ENCODE measurements around the gene LRRC8B.

The LRRC8B gene

GRCh38 chr1:89609781-89610456 is 85.3 kb downstream of the LRRC8B start:
- H3K27me3 ChIP-seq (ENCODE audit: low read length) = no peaks in the 10 kb centered on the region
- no peaks in the 10 kb centered on the region for H3F3A ChIP-seq (ENCODE audit: insufficient read depth)
- no peaks in the 10 kb centered on the region for H3K79me2 ChIP-seq (ENCODE audit: insufficient read depth, low read length)
- H3K9me2 ChIP-seq (replicated peaks; ENCODE audit: insufficient read depth, low read length) = no peaks in the 10 kb centered on the region
- H3K4me3 ChIP-seq (ENCODE audit: insufficient read depth, low read length, poor library complexity, severe bottlenecking) = no peak overlapping the region
- TF ChIP-seq EZH2phosphoT487 (conservative IDR thresholded peaks at IDR 0.05; ENCODE audit: low read length) = no peak
- H3K9me3 ChIP-seq (ENCODE audit: insufficient read depth, low read length) = no peaks in the 10 kb centered on the region
- no peaks in the 10 kb centered on the region for H3K36me3 ChIP-seq (ENCODE audit: low read length)
- no peak overlapping the region for H2AFZ ChIP-seq (ENCODE audit: low read depth, low read length, severe bottlenecking)
- H3K9ac ChIP-seq (ENCODE audit: low read length) = no peak overlapping the region
- no peak overlapping the region for H3K4me2 ChIP-seq (ENCODE audit: low read depth, low read length, poor library complexity, severe bottlenecking)
- H3K27ac ChIP-seq (ENCODE audit: low read depth, low read length) = no peak overlapping the region
- H4K20me1 ChIP-seq (ENCODE audit: low read depth, low read length) = no peaks in the 10 kb centered on the region

- TF ChIP-seq EZH2phosphoT487 (conservative IDR thresholded peaks at IDR 0.05; ENCODE audit: low read length) (no peak), CTCF (IDR thresholded peaks at IDR 0.05; ENCODE audit: insufficient read depth, low read length, poor library complexity, severe bottlenecking) (no peak)
- H3K9me2 ChIP-seq (replicated peaks; ENCODE audit: insufficient read depth, low read length) = no peaks in the 10 kb centered on the region
- no peak overlapping the region for H3K9ac ChIP-seq (ENCODE audit: low read length)
- H3K4me2 ChIP-seq (ENCODE audit: low read depth, low read length, poor library complexity, severe bottlenecking) = no peak overlapping the region
- H3K4me3 ChIP-seq (ENCODE audit: insufficient read depth, low read length, poor library complexity, severe bottlenecking) = no peak overlapping the region
- no peaks in the 10 kb centered on the region for H4K20me1 ChIP-seq (ENCODE audit: low read depth, low read length)
- H3F3A ChIP-seq (ENCODE audit: insufficient read depth) = no peaks in the 10 kb centered on the region
- no peaks in the 10 kb centered on the region for H3K9me3 ChIP-seq (ENCODE audit: insufficient read depth, low read length)
- no peaks in the 10 kb centered on the region for H3K36me3 ChIP-seq (ENCODE audit: low read length)
- H3K27ac ChIP-seq (ENCODE audit: low read depth, low read length) = no peak overlapping the region
- no peak overlapping the region for H2AFZ ChIP-seq (ENCODE audit: low read depth, low read length, severe bottlenecking)
- no peaks in the 10 kb centered on the region for H3K27me3 ChIP-seq (ENCODE audit: low read length)
- H3K79me2 ChIP-seq (ENCODE audit: insufficient read depth, low read length) = no peaks in the 10 kb centered on the region
Measured at GRCh38 chr1:89610457-89611011, 85.9 kb downstream of the LRRC8B start.

- Histone ChIP-seq H3K9me2 (replicated peaks; ENCODE audit: insufficient read depth, low read length) (no peaks in the 10 kb centered on the region), H3K4me2 (ENCODE audit: low read depth, low read length, poor library complexity, severe bottlenecking) (no peak overlapping the region), H3K27me3 (ENCODE audit: low read length) (no peaks in the 10 kb centered on the region), H2AFZ (ENCODE audit: low read depth, low read length, severe bottlenecking) (no peak overlapping the region), H3K9me3 (ENCODE audit: insufficient read depth, low read length) (no peaks in the 10 kb centered on the region), H3K27ac (ENCODE audit: low read depth, low read length) (no peak overlapping the region), H4K20me1 (ENCODE audit: low read depth, low read length) (no peaks in the 10 kb centered on the region), H3K79me2 (ENCODE audit: insufficient read depth, low read length) (no peaks in the 10 kb centered on the region), H3K36me3 (ENCODE audit: low read length) (no peaks in the 10 kb centered on the region), H3K4me3 (ENCODE audit: insufficient read depth, low read length, poor library complexity, severe bottlenecking) (no peak overlapping the region), H3K9ac (ENCODE audit: low read length) (no peak overlapping the region), H3F3A (ENCODE audit: insufficient read depth) (no peaks in the 10 kb centered on the region)
- no peak for TF ChIP-seq EZH2phosphoT487 (conservative IDR thresholded peaks at IDR 0.05; ENCODE audit: low read length)
- no peak for TF ChIP-seq CTCF (IDR thresholded peaks at IDR 0.05; ENCODE audit: insufficient read depth, low read length, poor library complexity, severe bottlenecking)
Measured at GRCh38 chr1:89611721-89612120, 87.1 kb downstream of the LRRC8B start.

GRCh38 chr1:89613928-89614327 is 89.3 kb downstream of the LRRC8B start:
- no peak overlapping the region for H3K4me3 ChIP-seq (ENCODE audit: insufficient read depth, low read length, poor library complexity, severe bottlenecking)
- H3K4me2 ChIP-seq (ENCODE audit: low read depth, low read length, poor library complexity, severe bottlenecking) = no peak overlapping the region
- no peaks in the 10 kb centered on the region for H3K9me2 ChIP-seq (replicated peaks; ENCODE audit: insufficient read depth, low read length)
- H3K79me2 ChIP-seq (ENCODE audit: insufficient read depth, low read length) = no peaks in the 10 kb centered on the region
- no peaks in the 10 kb centered on the region for H4K20me1 ChIP-seq (ENCODE audit: low read depth, low read length)
- no peaks in the 10 kb centered on the region for H3F3A ChIP-seq (ENCODE audit: insufficient read depth)
- no peak for TF ChIP-seq EZH2phosphoT487 (conservative IDR thresholded peaks at IDR 0.05; ENCODE audit: low read length)
- TF ChIP-seq CTCF (IDR thresholded peaks at IDR 0.05; ENCODE audit: insufficient read depth, low read length, poor library complexity, severe bottlenecking) = no peak
- no peaks in the 10 kb centered on the region for H3K36me3 ChIP-seq (ENCODE audit: low read length)
- no peak overlapping the region for H2AFZ ChIP-seq (ENCODE audit: low read depth, low read length, severe bottlenecking)
- H3K27ac ChIP-seq (ENCODE audit: low read depth, low read length) = no peak overlapping the region
- no peaks in the 10 kb centered on the region for H3K9me3 ChIP-seq (ENCODE audit: insufficient read depth, low read length)
- no peaks in the 10 kb centered on the region for H3K27me3 ChIP-seq (ENCODE audit: low read length)
- no peak overlapping the region for H3K9ac ChIP-seq (ENCODE audit: low read length)

Measured in SU-DHL-6 (cell line).